HS-27A (cell line): ENCODE measurements around the gene TSR1.
A peak's percentile ranks its signal among the peaks of the same experiment; 100 is the strongest.
"Not testable (repeated sequence)": the region's sequence is repeated elsewhere in the genome, so short reads cannot be mapped to it uniquely, and the experiment has no call there.

Experiments
- DNase-seq: peaks from one replicate; pipeline ENCODE4 v3.0.0-alpha.2; 2012; ENCODE audit warnings: low read depth, missing footprints

The TSR1 gene

GRCh38 chr17:2336852-2337543 is 741 bp upstream of the TSR1 start, which contains the start of gene SGSM2:
Gene SGSM2 (plus strand): TSS chr17:2337501. CDS start chr17:2337689, 188 bp downstream.
- no peak for DNase-seq

- no peak for DNase-seq
Measured at GRCh38 chr17:2335726-2336214, 487 bp downstream of the TSR1 start.

GRCh38 chr17:2331303-2331702 is 5.0 kb downstream of the TSR1 start:
- DNase-seq = no peak

GRCh38 chr17:2323629-2324314 is 12.5 kb downstream of the TSR1 start:
- DNase-seq = no peak

GRCh38 chr17:2321399-2321798 is 14.9 kb downstream of the TSR1 start:
- DNase-seq = no peak

- DNase-seq = no peak
Measured at GRCh38 chr17:2319051-2319450, 17.2 kb downstream of the TSR1 start.

- no peak for DNase-seq
Measured at GRCh38 chr17:2317796-2318195, 18.5 kb downstream of the TSR1 start.

- not testable (repeated sequence) for DNase-seq
Measured at GRCh38 chr17:2316916-2317205, 19.4 kb downstream of the TSR1 start.

GRCh38 chr17:2312736-2313135 is 23.5 kb downstream of the TSR1 start:
- DNase-seq = no peak

GRCh38 chr17:2309338-2310154 is 26.7 kb downstream of the TSR1 start:
- no peak for DNase-seq

GRCh38 chr17:2304931-2305330 is 31.3 kb downstream of the TSR1 start:
- no peak for DNase-seq

- peak; percentile 26 for DNase-seq
Measured at GRCh38 chr17:2303204-2304188, 32.8 kb downstream of the TSR1 start, which contains the start of the genes SMG6 and SRR. Gene SMG6 (minus strand): TSS chr17:2303785. CDS start chr17:2303720, 65 bp downstream. Gene SRR (plus strand): TSS chr17:2303950. CDS start chr17:2315561, 11,611 bp downstream.

GRCh38 chr17:2302778-2303203 is 33.5 kb downstream of the TSR1 start:
- no peak for DNase-seq

- DNase-seq = no peak
Measured at GRCh38 chr17:2299756-2300155, 36.5 kb downstream of the TSR1 start.

- DNase-seq = no peak
Measured at GRCh38 chr17:2299136-2299535, 37.1 kb downstream of the TSR1 start.

GRCh38 chr17:2297023-2297422 is 39.2 kb downstream of the TSR1 start:
- no peak for DNase-seq

GRCh38 chr17:2295575-2295974 is 40.7 kb downstream of the TSR1 start:
- DNase-seq = no peak

- no peak for DNase-seq
Measured at GRCh38 chr17:2292100-2292499, 44.2 kb downstream of the TSR1 start.

- DNase-seq = no peak
Measured at GRCh38 chr17:2289878-2290478, 46.3 kb downstream of the TSR1 start.

GRCh38 chr17:2283302-2283701 is 53.0 kb downstream of the TSR1 start:
- DNase-seq = no peak
